HEK293T (cell line): Measurements from ENCODE around the gene RHOB.

Experiments
- FOXA1 ChIP-seq: fragments of 450-650 bp; IDR thresholded peaks from 2 replicates; pipeline ENCODE4 v1.6.1; 2016; ENCODE audit warnings: mild to moderate bottlenecking
- HDGF ChIP-seq: fragments of 450-650 bp; IDR thresholded peaks from 2 replicates; pipeline ENCODE4 v1.6.1; 2017; ENCODE audit warnings: antibody characterized with exemption, borderline replicate concordance
- L3MBTL2 ChIP-seq: fragments of 450-650 bp; conservative IDR thresholded peaks from 2 replicates; pipeline ENCODE4 v1.6.1; 2016; ENCODE audit warnings: mild to moderate bottlenecking
- NFRKB ChIP-seq: fragments of 450-650 bp; IDR thresholded peaks from 2 replicates; pipeline ENCODE4 v1.6.1; 2016; ENCODE audit warnings: mild to moderate bottlenecking, moderate library complexity
- PKNOX1 ChIP-seq: fragments of 450-650 bp; IDR thresholded peaks from 2 replicates; pipeline ENCODE4 v1.6.1; 2016
- SP1 ChIP-seq: fragments of 450-650 bp; IDR thresholded peaks from 2 replicates; pipeline ENCODE4 v1.6.1; 2017
- SUZ12 ChIP-seq: fragments of 450-650 bp; IDR thresholded peaks from 2 replicates; pipeline ENCODE4 v1.6.1; 2016; ENCODE audit warnings: mild to moderate bottlenecking

GRCh38 chr2:20423847-20424246 lies 23.0 kb upstream of the RHOB start:
- TF ChIP-seq SP1, result no peak
- TF ChIP-seq NFRKB, result no peak
- TF ChIP-seq PKNOX1, result no peak
- TF ChIP-seq L3MBTL2, result no peak
- no peak for TF ChIP-seq FOXA1
- TF ChIP-seq SUZ12, result no peak
- no peak for TF ChIP-seq HDGF
